HepG2 (cell line): ENCODE data around the gene CYP20A1. TPM values are rescaled to one million over a fixed set of nuclear protein-coding genes. Genes with fewer than 3 reads are reported as not detected.

Experiments used
- ATAC-seq: fragments of 200-7000 bp; cut with Tn5 transposase; 3 replicates; pipeline ENCODE4 v1.9.1; 2020; ENCODE audit warnings: mild to moderate bottlenecking, moderate library complexity
- BruUV-seq: library from RNA; stranded (reverse); fragments of 400-500 nt; replicated peaks from 2 replicates; lab custom pipeline; 2021; lab: Mats Ljungman, UMichigan
- CTCF ChIA-PET: fragments of 300-600 bp; formaldehyde crosslinking; extraction: SDS; loops from one replicate; lab custom pipeline; 2021; ENCODE audit warnings: low total read pairs, inconsistent platforms, low intra/inter-chr PET ratio; lab: Yijun Ruan, JAX
- POLR2A ChIA-PET: fragments of 350-600 bp; sonication (Branson Sonifier 250); formaldehyde crosslinking; loops from one replicate; lab custom pipeline; 2020; ENCODE audit warnings: antibody characterized with exemption, inconsistent platforms; lab: Yijun Ruan, JAX
- DNase-seq: peaks from one replicate; pipeline ENCODE4 v3.0.0-alpha.2; 2015; ENCODE audit warnings: low spot score
- FAIRE-seq: peaks from 3 replicates; lab custom pipeline; 2011; peaks lifted over from hg19 to GRCh38; lab: Jason Lieb, UNC
- H2AFZ ChIP-seq: one replicate; pipeline ENCODE4 v1.6.1; 2011; ENCODE audit warnings: low read length, inconsistent platforms
- H3K27ac ChIP-seq: fragments of 300-600 bp; 3 replicates; pipeline ENCODE4 v1.8.0; 2011; ENCODE audit warnings: mixed run types, mild to moderate bottlenecking, mixed read lengths, low read length, inconsistent platforms; ENCODE audit not compliant: insufficient read depth; ENCODE audit errors: extremely low read length
- H3K27me3 ChIP-seq, 2 experiments: fragments of 200-600 bp in 1 of 2; 2 replicates in 1 of 2; 3 replicates in 1 of 2; pipeline versions ENCODE4 v1.6.0 to v1.8.0; 2011; ENCODE audit warnings: low read length in 2 of 2, mild to moderate bottlenecking in 2 of 2, moderate library complexity in 2 of 2, inconsistent platforms in 1 of 2; ENCODE audit not compliant: insufficient read depth in 2 of 2, control insufficient read depth in 1 of 2
- H3K36me3 ChIP-seq, 2 experiments: fragments of 200-600 bp in 1 of 2; replicated peaks in 1 of 2; 2 replicates in 1 of 2; 3 replicates in 1 of 2; pipeline versions ENCODE4 v1.5.1 to v1.8.0; 2011; ENCODE audit warnings: low read length in 2 of 2, inconsistent platforms in 1 of 2; ENCODE audit not compliant: insufficient read depth in 2 of 2, control insufficient read depth in 1 of 2
- H3K4me1 ChIP-seq: 2 replicates; pipeline ENCODE4 v1.5.1; 2012; ENCODE audit warnings: low read length, inconsistent platforms; ENCODE audit not compliant: insufficient read depth
- H3K4me2 ChIP-seq: 2 replicates; pipeline ENCODE4 v1.6.0; 2011; ENCODE audit warnings: low read depth, low read length, inconsistent platforms
- H3K4me3 ChIP-seq, 3 experiments: fragments of 200-600 bp in 1 of 3; sonication (generic), shearing (Covaris generic) in 1 of 3; replicated peaks in 1 of 3; 2 replicates each; pipeline ENCODE4 v1.5.1; 2011 to 2016; ENCODE audit warnings: low read length in 3 of 3, inconsistent platforms in 2 of 3, low read depth in 2 of 3, mild to moderate bottlenecking in 2 of 3, control low read depth in 1 of 3, mixed read lengths in 1 of 3; ENCODE audit not compliant: insufficient read depth in 1 of 3
- H3K79me2 ChIP-seq: one replicate; pipeline ENCODE4 v1.6.1; 2011; ENCODE audit warnings: low read length, inconsistent platforms; ENCODE audit not compliant: insufficient read depth
- H3K9ac ChIP-seq: 2 replicates; pipeline ENCODE4 v1.6.0; 2011; ENCODE audit warnings: mild to moderate bottlenecking, low read depth, low read length, inconsistent platforms; ENCODE audit not compliant: insufficient read depth
- H3K9me3 ChIP-seq: 2 replicates; pipeline ENCODE4 v1.5.1; 2012; ENCODE audit warnings: mild to moderate bottlenecking, low read length
- H4K20me1 ChIP-seq: 2 replicates; pipeline ENCODE4 v1.6.0; 2011; ENCODE audit warnings: inconsistent platforms, mild to moderate bottlenecking, low read length, moderate library complexity; ENCODE audit not compliant: insufficient read depth
- GTF2F1 ChIP-seq: fragments of 150-350 bp; IDR thresholded peaks from 2 replicates; pipeline ENCODE4 v1.6.1; 2014; ENCODE audit warnings: low read length
- HMG20B ChIP-seq: conservative IDR thresholded peaks from 2 replicates; pipeline ENCODE4 v1.6.1; 2016; ENCODE audit warnings: missing genetic modification reagents, missing compliant biosample characterization
- MAFF ChIP-seq: IDR thresholded peaks from 2 replicates; pipeline ENCODE4 v1.6.1; 2011; ENCODE audit warnings: low read depth, low read length, improper control_type of control experiment
- MAFK ChIP-seq, 2 experiments: IDR thresholded peaks in 1 of 2; conservative IDR thresholded peaks in 1 of 2; 2 replicates each; pipeline ENCODE4 v1.6.1; 2011; ENCODE audit warnings: improper control_type of control experiment in 2 of 2, low read length in 2 of 2
- SIN3A ChIP-seq: IDR thresholded peaks from 2 replicates; pipeline ENCODE4 v1.6.1; 2011; ENCODE audit warnings: low read depth, mild to moderate bottlenecking, control low read depth, low read length, borderline replicate concordance
- STAT5B ChIP-seq: sonication (generic); formaldehyde crosslinking; IDR thresholded peaks from 2 replicates; pipeline ENCODE4 v1.4.0; 2020; ENCODE audit warnings: missing genetic modification reagents
- ZFP36L2 ChIP-seq: sonication (generic); formaldehyde crosslinking; IDR thresholded peaks from 2 replicates; pipeline ENCODE4 v1.4.0; 2020; ENCODE audit warnings: missing genetic modification reagents
- ZNF441 ChIP-seq: sonication (generic); formaldehyde crosslinking; IDR thresholded peaks from 2 replicates; pipeline ENCODE4 v1.7.0; 2021; ENCODE audit warnings: missing genetic modification reagents, borderline replicate concordance
- WGBS: methylation state at CpG from one replicate; pipeline ENCODE4 v1.1.6; 2017; ENCODE audit warnings: low lambda C conversion rate; 5-methylcytosine and 5-hydroxymethylcytosine counted together
- in situ Hi-C: cut with HindIII; loops from 2 replicates; pipeline ENCODE4 v1.10.0; 2017; ENCODE audit warnings: low pct_unique_long_range_greater_than_20kb; ENCODE audit not compliant: extremely low pct_ligation_motif_present
- intact Hi-C: fragments of 100-400 bp; cut with micrococcal nuclease; formaldehyde crosslinking; loops from one replicate; pipeline ENCODE4 v1.10.0; 2022; ENCODE audit not compliant: unreplicated experiment
- polyA plus RNA-seq, 8 experiments: library from polyadenylated mRNA; depleted of rRNA in 3 of 8; stranded (reverse) in 7 of 8; unstranded in 1 of 8; fragments of >200 nt; fragmentation: Illumina TruSeq in 4 of 8; extraction: Trizol in 4 of 8; gene quantifications; 2 replicates each; pipeline versions ENCODE4 v1.2.1 to v1.2.3, GENCODE V29; 2011 to 2016; ENCODE audit warnings: low read depth in 4 of 8, missing spikeins in 1 of 8, mixed read lengths in 1 of 8; ENCODE audit not compliant: insufficient read depth in 1 of 8
- total RNA-seq, 5 experiments: library from RNA; depleted of rRNA; stranded (reverse); fragments of >200 nt; fragmentation: Illumina TruSeq; extraction: Trizol; gene quantifications; 2 replicates each; pipeline ENCODE4 v1.2.3, GENCODE V29; 2016; ENCODE audit warnings: low read depth in 1 of 5

CYP20A1 gene
- total and polyA plus RNA-seq, 2 of the 13 experiments (the other 11 are each of a cell fraction or from before 2014, with no cell fraction given): 9.6 to 35.3 TPM

GRCh38 chr2:203201426-203201825 is 37.4 kb upstream of the CYP20A1 start:
- no peaks in the 10 kb centered on the region for H4K20me1 ChIP-seq
- H3K79me2 ChIP-seq: no peaks in the 10 kb centered on the region
- no peak overlapping the region for H3K27ac ChIP-seq
- H3K4me1 ChIP-seq: no peaks in the 10 kb centered on the region
- WGBS: 92% methylated on average over 5 of the region's 5 CpGs
- ChIA-PET POLR2A (no interaction called here), CTCF (no interaction called here)
- ATAC-seq (no peak), FAIRE-seq (no peak), DNase-seq (no peak)
- H3K36me3 ChIP-seq: peaks cover 2% of the 10 kb centered on the region in 2 experiments; a peak in 3 of 5 replicates
- in situ Hi-C loops: no loop called here
- no peak for TF ChIP-seq STAT5B (CRISPR knock-in tag)
- no peak for TF ChIP-seq SIN3A
- intact Hi-C loops: no loop called here
- no peak overlapping the region for H2AFZ ChIP-seq
- H3K4me3 ChIP-seq: no peak overlapping the region
- no peaks in the 10 kb centered on the region for H3K27me3 ChIP-seq
- no peak overlapping the region for H3K9ac ChIP-seq
- H3K9me3 ChIP-seq: no peaks in the 10 kb centered on the region
- no TSS peak for BruUV-seq
- no peak overlapping the region for H3K4me2 ChIP-seq

DNA sequence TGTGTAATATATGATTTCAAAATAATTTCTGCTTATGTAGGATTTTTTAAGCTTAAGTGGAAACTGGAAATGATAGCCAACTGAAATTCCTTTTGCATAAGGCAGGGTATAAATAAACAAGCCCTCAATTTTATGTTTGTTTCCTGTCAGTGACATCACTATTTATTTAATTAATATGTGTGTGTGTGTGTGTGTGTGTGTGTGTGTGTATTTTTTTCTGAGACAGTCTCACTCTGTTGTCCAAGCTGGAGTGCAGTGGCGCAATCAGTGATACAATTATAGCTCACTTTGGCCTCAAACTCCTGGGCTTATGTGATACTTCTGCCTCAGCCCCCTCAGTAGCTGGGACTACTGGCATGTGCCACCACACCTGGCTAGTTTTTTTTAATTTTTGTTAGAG is 29.3 kb upstream of the CYP20A1 start:
- Histone ChIP-seq H3K79me2 (no peaks in the 10 kb centered on the region), H3K4me2 (no peak overlapping the region), H4K20me1 (no peaks in the 10 kb centered on the region), H2AFZ (no peak overlapping the region), H3K4me1 (no peaks in the 10 kb centered on the region), H3K9ac (no peak overlapping the region), H3K27me3 (no peaks in the 10 kb centered on the region), H3K4me3 (no peak overlapping the region), H3K27ac (no peak overlapping the region), H3K36me3 (peaks cover 0 to 8% of the 10 kb centered on the region in 2 experiments; a peak in 1 of 5 replicates), H3K9me3 (no peaks in the 10 kb centered on the region)
- TF ChIP-seq GTF2F1: no peak
- TF ChIP-seq HMG20B (CRISPR knock-in tag): no peak
- no peak for TF ChIP-seq ZNF441
- no peak for TF ChIP-seq ZFP36L2
- TF ChIP-seq MAFK (conservative IDR thresholded peaks at IDR 0.05 in 1 of 2, IDR thresholded peaks at IDR 0.05 in 1 of 2; ENCODE audit: low read length in 2 of 2): peak in 1 of 2 experiments; percentile 54; a peak in 2 of 4 replicates
- 0 out of 2 replicates have a peak, but pooled peaks have one; percentile 9 for TF ChIP-seq MAFF
- intact Hi-C loops: no loop called here
- ATAC-seq: no peak
- ChIA-PET POLR2A (no interaction called here), CTCF (no interaction called here)
- no peak for FAIRE-seq
- in situ Hi-C loops: no loop called here
- 100% methylated on average over 1 of the region's 1 CpG for WGBS
- no peak for DNase-seq
- no TSS peak for BruUV-seq
